GM21723 (cell line): ENCODE data around the gene CRKL.
"Not testable (repeated sequence)": the region's sequence is repeated elsewhere in the genome, so short reads cannot be mapped to it uniquely, and the experiment has no call there.

Source experiments
- ATAC-seq: cut with Tn5 transposase; IDR thresholded peaks from one replicate; pipeline ENCODE4 v1.9.1; 2021; ENCODE audit warnings: mild to moderate bottlenecking, moderate library complexity; ENCODE audit not compliant: unreplicated experiment

The CRKL gene

DNA sequence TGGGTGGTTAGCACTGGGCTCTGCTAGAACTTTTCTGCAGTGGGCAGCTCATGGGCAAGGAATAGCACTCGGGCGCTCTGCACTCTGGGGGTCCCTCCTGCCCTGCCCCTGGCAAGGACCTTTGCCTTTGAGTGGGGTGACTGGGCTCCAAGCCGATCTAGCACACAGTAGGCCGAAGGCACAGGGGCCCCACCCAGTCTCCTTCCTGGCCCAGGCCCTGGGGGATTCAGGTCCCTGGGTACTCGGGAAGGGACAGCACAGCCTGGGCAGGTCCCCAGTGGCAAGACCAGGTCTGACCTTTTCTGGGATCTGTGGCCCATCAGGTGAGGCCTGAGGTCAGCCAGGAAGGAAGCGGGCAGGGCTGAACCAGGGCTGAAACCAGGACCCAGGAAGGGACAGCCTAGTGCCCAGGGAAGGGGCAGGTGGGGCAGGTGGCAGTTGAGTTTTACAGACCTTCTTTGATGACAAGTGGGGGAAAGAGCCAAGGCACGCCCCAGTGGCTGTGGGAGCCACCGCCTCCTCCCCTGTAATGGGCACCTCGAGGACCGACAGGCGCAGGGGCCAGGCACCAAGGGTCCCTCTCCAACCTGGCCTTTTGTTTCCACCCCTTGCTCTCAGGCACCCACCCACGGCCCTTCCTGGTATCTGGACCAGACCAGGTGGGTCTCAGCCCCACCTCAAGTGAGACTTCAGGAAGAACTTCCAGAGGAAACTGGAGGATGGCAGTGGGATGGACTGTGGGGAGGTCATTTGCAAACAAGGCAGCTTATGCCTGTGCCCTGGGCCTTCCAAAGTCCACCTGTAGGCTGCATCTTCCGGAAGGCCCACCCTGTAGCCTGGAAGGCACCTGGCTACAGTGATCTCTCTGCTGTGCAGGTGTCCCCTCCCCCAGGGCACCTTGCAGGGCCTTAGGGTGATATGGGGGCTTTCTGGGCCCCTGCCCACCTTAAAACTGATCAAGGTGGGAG is 49.0 kb downstream of the CRKL start:
- ATAC-seq = no peak

DNA sequence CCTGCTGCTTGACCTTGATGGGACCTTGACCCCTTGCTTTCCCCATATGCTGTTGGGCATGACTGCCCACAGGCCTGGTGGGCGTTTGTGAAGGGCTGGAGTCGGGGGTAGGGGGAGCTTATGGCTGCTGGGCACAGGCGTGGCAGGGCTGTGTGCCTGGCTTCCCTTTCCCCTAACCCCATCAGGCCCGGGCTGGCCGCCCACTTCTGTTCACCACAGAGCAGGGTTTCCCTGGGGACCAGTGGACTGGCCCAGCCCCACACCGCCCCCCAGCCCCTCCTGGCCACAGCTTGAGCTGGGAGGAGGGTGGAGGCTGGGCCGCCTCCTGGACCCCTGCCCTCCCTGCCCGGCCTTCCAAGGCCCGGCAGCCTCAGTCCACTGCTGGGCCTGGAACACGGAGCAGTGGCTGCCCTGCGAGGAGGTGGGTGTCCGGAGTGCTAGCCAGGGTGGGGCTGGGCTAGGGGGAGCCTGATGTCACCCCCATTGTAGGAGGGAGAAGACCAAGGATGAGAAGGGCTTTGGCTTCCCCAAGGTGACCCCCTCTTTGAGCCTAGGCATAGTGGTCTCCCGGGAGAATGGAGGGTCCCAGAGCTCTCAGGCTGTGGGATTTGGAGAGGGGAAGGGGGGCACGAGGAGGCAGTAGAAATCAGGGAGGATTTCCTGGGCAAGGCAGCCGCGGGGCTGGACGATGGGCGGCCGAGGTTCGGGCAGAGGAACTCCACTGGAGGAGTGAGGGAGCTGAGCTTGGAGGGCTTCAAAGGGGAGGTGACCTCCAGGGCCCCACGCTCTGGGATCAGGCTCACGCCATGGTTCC is 49.9 kb downstream of the CRKL start, which contains the start of gene AIFM3:
Gene AIFM3, plus strand, starts transcription at position 373 of the 814 bp plus-strand sequence. CDS start 690 bp downstream, outside the sequence.
- ATAC-seq = no peak

DNA sequence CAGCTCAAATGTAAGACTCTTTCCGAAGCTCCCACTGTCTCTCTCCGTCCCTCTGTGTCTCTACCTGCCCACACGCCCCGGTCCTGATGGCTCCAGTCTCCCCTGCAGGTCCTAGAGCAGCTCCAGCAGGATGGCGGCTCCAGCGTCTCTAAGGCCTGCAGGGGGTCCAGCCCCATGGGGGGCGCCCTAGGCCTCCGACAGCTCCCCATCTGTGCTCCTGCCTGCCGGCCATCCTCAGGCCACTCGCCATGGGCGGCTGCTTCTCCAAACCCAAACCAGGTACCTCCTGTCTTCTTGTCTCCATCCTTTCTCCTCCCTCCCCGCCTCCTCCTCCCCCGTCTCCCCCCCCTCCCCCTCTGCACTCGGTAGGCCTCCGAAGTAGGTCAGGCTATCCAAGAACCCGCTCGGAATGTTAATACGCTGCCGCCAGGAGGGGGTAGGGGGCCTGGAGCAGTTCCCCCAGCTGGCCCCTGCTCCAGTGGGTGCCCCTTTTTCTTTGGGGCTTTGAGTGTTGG is 50.5 kb downstream of the CRKL start:
- ATAC-seq = no peak

DNA sequence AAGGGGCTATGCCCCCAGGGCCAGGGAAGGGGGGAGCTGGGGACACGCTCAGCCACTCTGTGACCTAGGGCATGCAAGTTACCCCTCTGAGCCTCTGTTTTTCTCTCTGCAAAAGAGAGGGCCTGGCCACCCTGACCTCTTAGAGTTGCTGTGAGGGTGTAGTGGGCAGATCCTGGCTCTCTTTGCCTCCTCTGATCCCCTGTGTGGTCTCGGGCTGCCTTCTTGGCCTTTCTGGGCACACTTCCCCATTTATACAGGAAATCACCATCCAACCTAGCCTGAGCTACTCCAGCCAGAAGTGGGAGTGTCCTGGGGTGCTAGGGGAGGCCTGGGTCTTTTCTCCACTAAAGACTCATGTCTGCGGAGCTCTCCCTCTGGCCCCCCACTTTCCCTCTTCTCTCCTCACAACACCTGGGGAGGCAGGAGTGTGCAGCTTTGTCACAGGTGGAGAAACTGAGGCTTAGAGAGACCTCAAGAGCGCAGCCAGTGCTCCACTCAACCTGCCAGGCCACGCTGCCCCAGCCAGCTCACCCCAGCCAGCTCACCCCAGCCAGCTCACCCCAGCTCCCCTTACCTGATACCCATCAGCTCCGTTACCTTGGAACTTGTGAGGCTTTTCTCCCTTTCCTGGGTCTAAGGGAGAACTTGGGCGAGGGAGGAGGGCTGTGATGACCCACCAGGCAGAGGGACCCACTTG is 51.2 kb downstream of the CRKL start:
- no peak for ATAC-seq

DNA sequence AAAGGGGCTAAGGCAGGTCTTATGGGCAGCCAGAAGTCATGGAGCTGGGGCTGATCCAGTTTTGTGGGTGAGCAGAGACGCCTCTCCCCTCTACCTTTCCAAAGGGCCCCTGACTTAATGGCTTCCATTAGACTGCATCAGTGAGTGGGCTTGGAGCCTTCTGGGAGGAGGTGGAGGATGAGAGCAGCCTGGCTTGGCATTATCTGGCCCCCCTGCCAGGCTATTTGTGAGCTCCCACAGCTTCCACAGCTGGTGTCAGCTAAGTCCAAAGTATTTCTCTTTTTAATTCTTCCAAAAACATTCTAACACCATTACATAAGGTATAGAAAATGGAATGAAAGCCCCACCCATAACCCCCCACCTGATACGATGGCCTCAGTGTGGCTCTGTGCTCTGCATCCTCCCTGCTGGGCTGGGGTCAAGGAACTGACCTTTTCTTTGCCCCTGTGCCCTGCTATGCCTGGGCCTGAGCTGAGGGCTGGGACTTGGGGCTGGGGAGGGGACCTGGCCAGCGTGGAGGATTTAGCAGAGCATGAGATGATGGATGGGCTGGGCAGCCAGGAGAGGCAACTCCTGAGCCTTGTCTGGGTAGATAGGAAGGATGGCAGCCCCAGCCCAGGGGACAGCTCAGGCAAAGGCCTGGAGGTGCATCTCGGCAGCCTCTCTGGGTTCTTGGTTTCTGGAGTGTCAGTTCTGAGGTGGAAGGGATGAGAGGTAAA is 53.9 kb downstream of the CRKL start:
- no peak for ATAC-seq

DNA sequence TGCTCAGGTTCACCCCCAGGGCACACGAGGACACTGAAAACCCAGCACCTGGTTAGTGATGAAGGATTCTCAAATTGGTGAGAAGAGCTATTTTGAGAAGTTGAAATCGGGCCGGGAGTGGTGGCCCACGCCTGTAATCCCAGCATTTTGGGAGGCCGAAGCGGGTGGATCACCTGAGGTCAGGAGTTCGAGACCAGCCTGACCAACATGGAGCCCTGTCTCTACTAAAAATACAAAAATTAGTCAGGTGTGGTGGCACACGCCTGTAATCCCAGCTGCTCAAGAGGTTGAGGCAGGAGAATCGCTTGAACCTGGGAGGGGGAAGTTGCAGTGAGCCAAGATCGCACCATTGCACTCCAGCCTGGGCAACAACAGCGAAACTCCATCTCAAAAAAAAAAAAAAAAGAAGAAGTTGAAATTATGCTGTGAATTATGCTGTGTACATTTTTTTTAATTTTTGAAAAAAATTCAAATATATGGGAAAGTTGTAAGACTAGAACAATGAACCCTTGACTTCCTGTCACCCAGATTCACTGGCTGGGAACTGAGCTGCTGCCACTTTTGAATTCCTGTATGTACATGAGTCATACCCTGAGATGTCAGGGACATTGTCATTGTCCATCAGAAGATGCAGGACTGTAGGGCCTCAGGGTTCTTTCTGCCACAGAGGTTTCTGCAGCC is 54.9 kb downstream of the CRKL start:
- not testable (repeated sequence) for ATAC-seq

DNA sequence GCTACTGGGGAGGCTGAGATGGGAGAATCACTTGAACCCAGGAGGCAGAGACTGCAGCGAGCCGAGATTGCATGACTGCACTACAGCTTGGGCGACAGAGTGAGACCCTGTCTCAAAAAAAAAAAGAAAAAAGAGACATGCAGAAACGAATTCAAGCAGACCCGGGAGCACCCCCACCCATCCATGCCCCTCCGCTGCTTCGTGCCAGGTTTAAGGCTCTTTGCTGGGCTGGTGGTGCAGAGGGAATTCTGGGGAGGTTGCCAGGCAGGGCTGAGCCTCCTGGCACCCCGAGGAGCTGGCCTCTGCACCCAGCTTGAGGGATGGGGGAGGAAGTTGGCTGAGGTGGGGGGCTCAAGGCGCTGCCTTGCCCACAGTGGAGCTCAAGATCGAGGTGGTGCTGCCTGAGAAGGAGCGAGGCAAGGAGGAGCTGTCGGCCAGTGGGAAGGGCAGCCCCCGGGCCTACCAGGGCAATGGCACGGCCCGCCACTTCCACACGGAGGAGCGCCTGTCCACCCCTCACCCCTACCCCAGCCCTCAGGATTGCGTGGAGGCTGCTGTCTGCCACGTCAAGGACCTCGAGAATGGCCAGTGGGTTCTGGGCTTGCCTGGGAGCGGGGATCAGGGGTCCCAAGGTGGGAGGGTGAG is 55.8 kb downstream of the CRKL start:
- no peak for ATAC-seq

DNA sequence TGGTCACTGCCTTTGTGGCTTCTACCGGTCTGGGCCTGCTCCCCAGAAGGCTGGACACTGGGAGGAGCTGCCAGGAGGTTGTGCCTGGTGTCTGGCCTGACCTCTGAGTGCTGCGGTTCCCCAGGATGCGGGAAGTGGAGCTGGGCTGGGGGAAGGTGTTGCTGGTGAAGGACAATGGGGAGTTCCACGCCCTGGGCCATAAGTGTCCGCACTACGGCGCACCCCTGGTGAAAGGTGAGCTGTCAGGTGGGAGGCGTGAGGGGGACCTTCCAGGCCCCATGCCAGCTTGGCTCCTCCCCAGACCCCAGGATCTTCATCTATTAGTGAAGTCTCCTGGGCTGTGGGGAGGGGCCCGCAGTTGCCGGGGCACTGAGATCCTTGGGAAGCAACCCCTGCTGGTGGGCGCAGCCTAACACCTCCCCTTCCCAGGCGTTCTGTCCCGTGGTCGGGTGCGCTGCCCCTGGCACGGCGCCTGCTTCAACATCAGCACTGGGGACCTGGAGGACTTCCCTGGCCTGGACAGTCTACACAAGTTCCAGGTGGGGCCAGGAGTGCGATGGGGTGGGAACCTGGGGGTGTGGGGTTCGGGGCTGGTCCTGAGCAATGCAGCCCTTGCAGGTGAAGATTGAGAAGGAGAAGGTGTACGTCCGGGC is 56.6 kb downstream of the CRKL start:
- no peak for ATAC-seq

DNA sequence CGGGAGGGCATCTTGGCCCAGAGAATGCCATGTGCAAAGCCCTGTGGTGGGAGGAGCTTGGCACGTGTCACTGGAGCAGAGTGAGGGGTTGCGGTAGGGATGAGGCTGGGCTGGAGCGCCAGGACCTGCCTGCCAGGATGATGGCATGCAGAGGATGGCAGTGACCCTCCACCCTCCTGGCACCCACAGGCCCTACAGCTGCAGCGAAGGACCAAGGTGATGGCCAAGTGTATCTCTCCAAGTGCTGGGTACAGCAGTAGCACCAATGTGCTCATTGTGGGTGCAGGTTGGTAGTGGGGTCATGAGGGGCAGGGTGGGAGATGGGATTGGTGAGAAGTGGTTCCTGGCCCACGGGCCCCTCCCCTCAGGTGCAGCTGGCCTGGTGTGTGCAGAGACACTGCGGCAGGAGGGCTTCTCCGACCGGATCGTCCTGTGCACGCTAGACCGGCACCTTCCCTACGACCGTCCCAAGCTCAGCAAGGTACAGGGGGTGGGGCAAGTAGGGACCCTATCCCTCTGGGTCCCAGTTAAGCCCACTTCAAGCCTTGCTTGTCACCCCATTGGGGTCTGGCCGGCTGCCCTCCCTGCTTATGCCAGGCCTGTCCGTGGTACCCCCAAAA is 57.2 kb downstream of the CRKL start:
- ATAC-seq = no peak

DNA sequence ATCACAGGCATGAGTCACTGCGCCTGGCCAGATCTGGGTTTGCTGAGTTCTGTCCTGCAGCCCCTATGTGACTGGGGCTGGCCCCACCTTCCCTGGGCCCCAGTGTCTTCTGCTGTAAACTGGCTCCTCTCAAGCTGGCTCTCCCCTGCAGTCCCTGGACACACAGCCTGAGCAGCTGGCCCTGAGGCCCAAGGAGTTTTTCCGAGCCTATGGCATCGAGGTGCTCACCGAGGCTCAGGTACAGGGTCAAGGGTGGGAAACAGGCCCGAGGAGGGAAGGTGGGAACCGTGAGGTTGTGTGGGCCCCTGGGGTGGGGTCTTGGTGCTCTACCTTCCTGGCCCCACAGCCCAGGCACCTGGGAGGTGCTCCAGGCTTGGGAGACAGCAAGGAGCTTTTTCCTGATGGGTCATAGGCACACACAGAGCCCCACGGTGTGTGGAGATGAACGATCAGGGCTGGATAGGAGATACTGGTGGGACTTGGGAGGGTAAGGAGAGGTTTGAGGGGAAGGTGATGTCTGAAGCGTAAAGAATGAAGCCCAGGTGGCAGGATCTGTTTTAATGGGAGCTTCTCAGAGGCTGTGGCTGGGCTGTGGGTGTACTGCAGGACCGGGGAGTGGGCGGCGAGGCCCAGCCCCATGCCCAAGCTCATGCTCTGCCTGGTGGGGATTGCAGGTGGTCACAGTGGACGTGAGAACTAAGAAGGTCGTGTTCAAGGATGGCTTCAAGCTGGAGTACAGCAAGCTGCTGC is 58.5 kb downstream of the CRKL start:
- no peak for ATAC-seq

DNA sequence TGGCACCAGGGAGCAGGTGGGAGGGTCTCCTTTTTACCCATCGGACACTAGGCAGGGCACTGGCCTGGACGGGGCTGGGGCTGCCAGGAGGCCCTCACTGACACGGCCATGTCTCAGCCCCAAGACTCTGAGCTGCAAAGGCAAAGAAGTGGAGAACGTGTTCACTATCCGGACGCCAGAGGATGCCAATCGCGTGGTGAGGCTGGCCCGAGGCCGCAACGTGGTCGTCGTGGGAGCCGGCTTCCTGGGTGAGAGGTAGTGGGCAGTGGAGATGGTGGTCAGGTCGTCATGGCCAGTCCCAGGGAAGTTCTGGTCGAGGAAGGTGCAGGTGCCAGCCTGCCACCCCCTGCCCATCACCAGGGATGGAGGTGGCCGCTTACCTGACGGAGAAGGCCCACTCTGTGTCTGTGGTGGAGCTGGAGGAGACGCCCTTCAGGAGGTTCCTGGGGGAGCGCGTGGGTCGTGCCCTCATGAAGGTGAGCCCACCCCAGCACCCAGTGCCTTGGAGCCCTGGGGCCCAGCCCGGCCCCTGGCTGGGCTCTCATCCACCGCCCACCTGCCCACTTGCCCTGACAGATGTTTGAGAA is 59.2 kb downstream of the CRKL start:
- ATAC-seq = no peak

DNA sequence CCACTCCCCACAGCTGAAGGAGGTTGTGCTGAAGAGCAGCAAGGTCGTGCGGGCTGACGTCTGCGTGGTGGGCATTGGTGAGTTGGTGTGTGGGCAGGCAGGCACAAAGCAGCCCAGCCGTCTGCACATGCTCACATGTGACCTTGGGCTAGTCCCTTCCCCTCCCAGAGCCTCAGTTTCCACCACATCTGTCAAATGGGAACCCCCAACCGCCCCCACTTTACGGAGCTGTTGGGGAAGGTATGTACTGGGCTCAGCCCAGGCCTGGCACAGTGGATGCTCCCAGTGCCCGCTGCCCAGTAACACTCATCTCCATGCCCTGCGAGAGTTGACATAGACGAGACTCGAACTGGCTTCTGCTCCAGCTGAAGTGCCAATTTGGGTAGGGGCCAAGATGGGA is 59.8 kb downstream of the CRKL start:
- no peak for ATAC-seq

DNA sequence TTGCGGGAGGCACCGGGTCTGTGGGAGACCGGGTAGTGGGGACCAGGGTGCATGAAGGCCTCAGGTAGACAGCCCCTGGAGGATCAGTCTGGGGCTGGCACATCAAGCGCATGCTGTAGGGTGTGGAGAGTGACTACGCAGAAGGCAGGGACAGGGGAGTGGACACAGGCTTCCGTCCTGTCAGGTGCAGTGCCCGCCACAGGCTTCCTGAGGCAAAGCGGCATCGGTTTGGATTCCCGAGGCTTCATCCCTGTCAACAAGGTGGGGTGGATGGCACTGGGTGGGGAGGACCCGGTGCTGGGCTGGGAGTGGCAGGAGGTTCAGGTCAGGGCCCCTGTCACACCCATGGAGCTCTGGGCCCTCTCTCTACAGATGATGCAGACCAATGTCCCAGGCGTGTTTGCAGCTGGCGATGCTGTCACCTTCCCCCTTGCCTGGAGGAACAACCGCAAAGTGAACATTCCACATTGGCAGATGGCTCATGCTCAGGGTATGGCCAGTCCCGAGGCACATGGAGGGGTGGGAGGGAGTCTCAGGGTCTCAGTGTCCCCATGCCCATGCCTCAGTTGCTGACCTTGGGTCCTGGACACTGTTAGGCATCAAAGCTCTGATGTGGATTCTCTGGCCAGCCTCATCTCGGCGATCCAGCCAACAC is 60.4 kb downstream of the CRKL start:
- no peak for ATAC-seq

DNA sequence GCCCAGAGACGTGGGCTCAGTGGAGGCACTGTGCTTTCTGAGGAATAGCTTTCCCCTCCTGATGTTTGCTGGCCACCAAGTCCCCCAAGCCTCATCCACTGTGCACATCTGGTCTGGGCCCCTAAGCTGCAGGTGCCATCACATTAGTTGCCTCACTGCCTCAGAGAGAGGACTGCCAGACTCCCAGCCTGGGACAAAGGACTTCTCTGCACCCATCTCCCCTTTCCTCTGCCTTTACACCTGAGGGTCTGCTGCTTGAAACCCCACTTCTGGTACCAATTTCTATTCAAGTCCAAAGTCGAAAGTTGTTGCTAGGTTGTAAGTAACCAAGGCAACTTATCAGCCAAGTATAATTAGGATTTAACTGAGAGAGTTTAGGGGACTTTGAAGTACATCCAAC is 61.2 kb downstream of the CRKL start:
- ATAC-seq = no peak

DNA sequence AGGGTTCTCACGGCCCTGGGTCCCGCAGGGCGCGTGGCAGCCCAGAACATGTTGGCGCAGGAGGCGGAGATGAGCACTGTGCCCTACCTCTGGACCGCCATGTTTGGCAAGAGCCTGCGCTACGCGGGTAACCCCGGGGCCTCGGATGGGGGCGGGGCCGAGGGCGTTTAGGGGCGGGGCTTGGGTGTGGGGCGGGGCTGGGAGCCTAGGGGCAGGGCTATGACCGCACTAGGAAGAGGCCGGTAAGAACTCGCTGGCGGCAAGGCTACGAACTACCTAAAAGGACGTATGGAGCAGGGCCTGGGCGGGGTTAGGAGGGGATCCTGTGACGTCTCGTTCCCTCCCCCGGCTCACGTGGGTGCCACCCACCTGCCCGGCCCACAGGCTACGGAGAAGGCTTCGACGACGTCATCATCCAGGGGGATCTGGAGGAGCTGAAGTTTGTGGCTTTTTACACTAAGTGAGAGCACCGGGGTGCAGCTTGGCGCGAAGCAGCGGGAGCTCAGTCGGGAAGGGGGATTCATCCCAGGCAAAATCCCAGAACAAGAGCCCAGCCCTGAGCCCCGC is 62.1 kb downstream of the CRKL start:
- ATAC-seq = no peak

DNA sequence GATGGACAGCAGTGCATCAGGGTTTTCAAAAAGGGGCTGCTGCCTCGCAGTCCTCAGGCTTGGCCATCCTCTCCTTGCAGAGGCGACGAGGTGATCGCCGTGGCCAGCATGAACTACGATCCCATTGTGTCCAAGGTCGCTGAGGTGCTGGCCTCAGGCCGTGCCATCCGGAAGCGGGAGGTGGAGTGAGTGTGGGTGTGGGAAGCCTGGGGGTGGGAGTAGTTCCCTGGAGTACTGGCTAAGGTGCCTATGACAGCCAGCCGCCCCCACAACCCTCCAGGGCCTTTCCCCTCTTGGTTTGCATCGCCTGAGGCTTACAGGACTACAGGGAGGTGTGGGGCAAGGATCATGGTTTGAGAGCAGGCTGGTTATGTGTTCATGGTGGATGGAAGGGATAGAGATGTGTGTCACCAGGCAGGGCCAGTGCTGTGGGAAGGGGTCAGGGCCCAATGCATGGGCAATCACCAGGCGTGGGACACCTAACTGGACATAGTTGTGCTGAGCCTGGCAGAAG is 62.8 kb downstream of the CRKL start:
- ATAC-seq = no peak
